Nephron (organoid): ENCODE results near the gene MEI4.

Source experiments
- H3K27ac Mint-ChIP-seq, 3 experiments: 2 replicates each; pipeline ENCODE4 v1.8.0; 2020; ENCODE audit warnings: mixed read lengths in 3 of 3, mild to moderate bottlenecking in 2 of 3, moderate library complexity in 1 of 3
- H3K27me3 Mint-ChIP-seq: 2 replicates; pipeline ENCODE4 v1.8.0; 2021; ENCODE audit warnings: low read depth, mild to moderate bottlenecking, moderate library complexity, mixed read lengths
- H3K36me3 Mint-ChIP-seq: 2 replicates; pipeline ENCODE4 v1.8.0; 2020; ENCODE audit warnings: low read depth, mixed read lengths
- H3K4me1 Mint-ChIP-seq: 2 replicates; pipeline ENCODE4 v1.8.0; 2020; ENCODE audit warnings: mixed read lengths
- H3K4me3 Mint-ChIP-seq, 3 experiments: 2 replicates each; pipeline ENCODE4 v1.8.0; 2020; ENCODE audit warnings: mild to moderate bottlenecking in 3 of 3, mixed read lengths in 3 of 3, moderate library complexity in 2 of 3
- H3K9me3 Mint-ChIP-seq: 2 replicates; pipeline ENCODE4 v1.8.0; 2020; ENCODE audit warnings: mixed read lengths
- TF ChIP-seq, protein P1 (sequence below), 3 experiments: fragments of 200-600 bp; sonication (generic); IDR thresholded peaks; one replicate each; pipeline ENCODE4 v1.5.0; 2021; ENCODE audit warnings: antibody characterized with exemption in 3 of 3; ENCODE audit not compliant: unreplicated experiment in 3 of 3

The MEI4 gene

DNA sequence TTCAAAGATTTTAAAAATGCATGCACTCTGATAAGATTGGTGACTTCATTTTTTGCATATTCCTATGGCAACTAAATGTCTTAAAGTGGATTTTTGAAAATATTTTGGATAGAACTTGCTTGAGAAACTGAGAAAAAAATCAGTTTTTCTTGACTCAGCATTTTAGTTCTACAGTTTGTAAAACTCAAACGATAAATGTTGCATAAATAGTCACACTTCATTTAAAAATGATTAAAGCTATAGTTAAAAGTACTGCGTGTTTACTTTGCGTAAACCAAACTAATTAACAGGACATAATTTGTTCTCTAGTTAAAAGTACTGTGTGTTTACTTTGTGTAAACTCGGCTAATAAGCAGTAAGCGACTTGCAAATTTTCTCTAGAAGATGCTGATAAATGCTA lies 28.3 kb upstream of the MEI4 start:
- no peaks in the 10 kb centered on the region for H3K4me1 Mint-ChIP-seq
- no peaks in the 10 kb centered on the region for H3K27me3 Mint-ChIP-seq
- TF ChIP-seq, protein P1, sequence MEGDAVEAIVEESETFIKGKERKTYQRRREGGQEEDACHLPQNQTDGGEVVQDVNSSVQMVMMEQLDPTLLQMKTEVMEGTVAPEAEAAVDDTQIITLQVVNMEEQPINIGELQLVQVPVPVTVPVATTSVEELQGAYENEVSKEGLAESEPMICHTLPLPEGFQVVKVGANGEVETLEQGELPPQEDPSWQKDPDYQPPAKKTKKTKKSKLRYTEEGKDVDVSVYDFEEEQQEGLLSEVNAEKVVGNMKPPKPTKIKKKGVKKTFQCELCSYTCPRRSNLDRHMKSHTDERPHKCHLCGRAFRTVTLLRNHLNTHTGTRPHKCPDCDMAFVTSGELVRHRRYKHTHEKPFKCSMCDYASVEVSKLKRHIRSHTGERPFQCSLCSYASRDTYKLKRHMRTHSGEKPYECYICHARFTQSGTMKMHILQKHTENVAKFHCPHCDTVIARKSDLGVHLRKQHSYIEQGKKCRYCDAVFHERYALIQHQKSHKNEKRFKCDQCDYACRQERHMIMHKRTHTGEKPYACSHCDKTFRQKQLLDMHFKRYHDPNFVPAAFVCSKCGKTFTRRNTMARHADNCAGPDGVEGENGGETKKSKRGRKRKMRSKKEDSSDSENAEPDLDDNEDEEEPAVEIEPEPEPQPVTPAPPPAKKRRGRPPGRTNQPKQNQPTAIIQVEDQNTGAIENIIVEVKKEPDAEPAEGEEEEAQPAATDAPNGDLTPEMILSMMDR (IDR thresholded peaks at IDR 0.05; ENCODE audit: unreplicated experiment in 3 of 3) = no peak
- H3K27ac Mint-ChIP-seq = no peak overlapping the region
- H3K36me3 Mint-ChIP-seq = no peaks in the 10 kb centered on the region
- H3K4me3 Mint-ChIP-seq = no peak overlapping the region
- H3K9me3 Mint-ChIP-seq = no peaks in the 10 kb centered on the region

- Mint-ChIP-seq H3K9me3 (no peaks in the 10 kb centered on the region), H3K4me1 (no peaks in the 10 kb centered on the region), H3K27ac (no peak overlapping the region), H3K27me3 (no peaks in the 10 kb centered on the region), H3K36me3 (no peaks in the 10 kb centered on the region), H3K4me3 (no peak overlapping the region)
- TF ChIP-seq, protein P1 (IDR thresholded peaks at IDR 0.05; ENCODE audit: unreplicated experiment in 3 of 3) = no peak
Measured at GRCh38 chr6:77626426-77626825, 26.4 kb upstream of the MEI4 start.

- H3K4me1 Mint-ChIP-seq = no peaks in the 10 kb centered on the region
- H3K9me3 Mint-ChIP-seq = no peaks in the 10 kb centered on the region
- no peak overlapping the region for H3K4me3 Mint-ChIP-seq
- no peaks in the 10 kb centered on the region for H3K36me3 Mint-ChIP-seq
- H3K27ac Mint-ChIP-seq = no peak overlapping the region
- TF ChIP-seq, protein P1 (IDR thresholded peaks at IDR 0.05; ENCODE audit: unreplicated experiment in 3 of 3) = no peak
- no peaks in the 10 kb centered on the region for H3K27me3 Mint-ChIP-seq
Measured at GRCh38 chr6:77630014-77630413, 22.8 kb upstream of the MEI4 start.

DNA sequence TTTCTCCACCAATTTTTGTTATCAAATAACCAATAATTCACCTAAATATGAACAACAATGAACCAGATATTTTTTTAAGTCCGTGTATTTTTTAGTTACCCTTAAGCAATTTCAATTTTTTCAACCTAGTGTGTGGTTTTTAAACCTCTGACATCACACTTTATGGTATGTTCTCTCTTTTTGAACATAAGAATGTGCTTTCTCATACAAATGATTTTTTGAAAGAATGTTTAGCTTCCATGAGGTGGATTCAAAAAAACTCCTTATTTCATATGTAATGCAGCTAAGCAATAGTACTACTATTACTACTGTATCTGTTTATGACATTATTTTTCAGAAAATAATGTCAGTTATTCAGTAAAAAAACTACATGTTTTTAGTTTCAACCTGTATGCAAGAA lies 19.4 kb upstream of the MEI4 start:
- Mint-ChIP-seq H3K27ac (no peak overlapping the region), H3K4me1 (no peaks in the 10 kb centered on the region), H3K36me3 (no peaks in the 10 kb centered on the region), H3K9me3 (no peaks in the 10 kb centered on the region), H3K4me3 (no peak overlapping the region), H3K27me3 (no peaks in the 10 kb centered on the region)
- TF ChIP-seq, protein P1 (IDR thresholded peaks at IDR 0.05; ENCODE audit: unreplicated experiment in 3 of 3) = no peak

DNA sequence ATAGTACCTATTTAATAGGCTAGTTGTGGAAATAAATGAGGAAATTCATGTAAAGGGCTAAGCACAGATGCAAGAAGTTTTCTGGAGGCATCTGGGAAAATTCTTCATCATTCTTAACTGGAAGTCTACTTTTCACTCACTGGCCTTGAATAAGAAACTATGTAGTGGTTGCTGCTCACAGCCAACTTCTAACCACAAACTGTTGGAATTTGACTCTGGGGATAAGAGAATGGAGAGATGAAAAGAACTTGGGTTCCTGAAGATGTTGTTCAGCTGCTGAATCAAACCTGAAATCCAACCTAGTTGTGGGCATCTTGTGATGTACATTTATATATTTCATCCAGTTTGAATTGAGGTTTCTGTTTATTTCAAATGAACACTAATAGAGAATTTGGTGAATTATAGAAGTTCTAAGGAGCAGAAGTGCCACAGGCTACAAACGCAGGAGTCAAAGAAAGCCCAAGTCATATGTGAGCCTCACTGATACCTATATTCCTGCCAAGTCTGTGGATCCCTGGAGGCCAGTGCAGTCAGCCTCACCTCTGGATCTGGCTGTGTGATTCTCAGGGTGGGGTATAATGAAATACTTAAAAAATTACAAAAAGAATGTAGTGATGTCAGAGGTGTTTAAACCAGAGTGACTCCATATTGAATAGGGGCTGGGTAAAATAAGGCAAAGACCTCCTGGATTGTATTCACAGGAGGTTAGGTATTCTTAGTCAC lies 18.7 kb upstream of the MEI4 start:
- H3K36me3 Mint-ChIP-seq = no peaks in the 10 kb centered on the region
- no peak overlapping the region for H3K27ac Mint-ChIP-seq
- H3K9me3 Mint-ChIP-seq = no peaks in the 10 kb centered on the region
- no peaks in the 10 kb centered on the region for H3K27me3 Mint-ChIP-seq
- TF ChIP-seq, protein P1 (IDR thresholded peaks at IDR 0.05; ENCODE audit: unreplicated experiment in 3 of 3) = no peak
- no peaks in the 10 kb centered on the region for H3K4me1 Mint-ChIP-seq
- no peak overlapping the region for H3K4me3 Mint-ChIP-seq

- H3K4me3 Mint-ChIP-seq = no peak overlapping the region
- TF ChIP-seq, protein P1 (IDR thresholded peaks at IDR 0.05; ENCODE audit: unreplicated experiment in 3 of 3) = no peak
- H3K27ac Mint-ChIP-seq = no peak overlapping the region
- no peaks in the 10 kb centered on the region for H3K4me1 Mint-ChIP-seq
- no peaks in the 10 kb centered on the region for H3K9me3 Mint-ChIP-seq
- no peaks in the 10 kb centered on the region for H3K36me3 Mint-ChIP-seq
- no peaks in the 10 kb centered on the region for H3K27me3 Mint-ChIP-seq
Measured at GRCh38 chr6:77638129-77638830, 14.6 kb upstream of the MEI4 start.
